Hepatocyte (in vitro differentiated cells): ENCODE data around the gene SPINDOC.

Experiments used
- CTCF ChIP-seq: fragments of 200-600 bp; sonication (generic); IDR thresholded peaks from 2 replicates; pipeline ENCODE4 v1.5.1; 2016; ENCODE audit warnings: antibody characterized with exemption, mild to moderate bottlenecking; ENCODE audit not compliant: poor library complexity
- EZH2 ChIP-seq: fragments of 200-600 bp; sonication (generic); IDR thresholded peaks from 2 replicates; pipeline ENCODE4 v1.6.1; 2016; ENCODE audit warnings: antibody characterized with exemption, mild to moderate bottlenecking, borderline replicate concordance
- EZH2phosphoT487 ChIP-seq: fragments of 200-600 bp; sonication (generic); IDR thresholded peaks from one replicate; pipeline ENCODE4 v1.6.1; 2018; ENCODE audit warnings: antibody characterized with exemption, mild to moderate bottlenecking, low read depth, moderate library complexity; ENCODE audit not compliant: unreplicated experiment, severe bottlenecking

GRCh38 chr11:63793161-63793560 lies 20.1 kb upstream of the SPINDOC start:
- TF ChIP-seq CTCF (no peak), EZH2 (no peak), EZH2phosphoT487 (no peak)
